Kidney glomerular epithelial cell (primary cell): ENCODE measurements around the gene H1-8.
"Not testable (repeated sequence)": the region's sequence is repeated elsewhere in the genome, so short reads cannot be mapped to it uniquely, and the experiment has no call there.

Experiments used
- DNase-seq: peaks from one replicate; lab custom pipeline; 2025; lab: John Stamatoyannopoulos, UW

Gene H1-8

DNA sequence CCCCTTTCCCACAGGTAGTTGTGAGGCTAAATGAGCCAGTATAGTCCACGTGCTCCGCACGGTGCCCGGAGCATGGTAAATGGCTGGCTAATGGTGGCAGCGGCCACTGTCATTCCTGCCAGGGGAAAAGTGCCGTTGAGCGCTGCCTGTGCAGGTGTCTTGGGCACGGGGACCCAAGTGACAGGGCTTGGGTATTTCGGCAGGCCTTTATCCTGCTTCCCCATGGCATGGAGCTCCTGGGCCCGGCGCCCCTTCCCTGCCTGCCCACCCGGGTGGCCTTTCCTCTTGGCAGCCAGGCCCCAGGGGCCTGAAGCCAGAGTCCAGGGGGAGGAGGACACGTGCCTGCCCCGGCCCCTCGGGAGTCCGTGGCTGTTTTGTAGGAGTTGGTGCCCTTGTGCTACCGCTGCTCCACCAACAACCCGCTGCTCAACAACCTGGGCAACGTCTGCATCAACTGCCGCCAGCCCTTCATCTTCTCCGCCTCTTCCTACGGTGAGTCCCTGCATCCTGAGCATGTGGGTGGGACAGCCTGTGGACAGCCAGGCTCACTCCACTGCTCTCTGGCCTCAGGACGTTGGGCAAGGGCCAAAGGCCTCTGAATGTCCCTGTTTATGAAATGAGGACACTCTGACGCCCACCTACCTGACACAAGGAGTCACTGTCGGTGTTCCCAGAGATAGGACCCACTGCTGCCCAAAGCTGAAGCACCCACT lies 27.7 kb upstream of the H1-8 start:
- not testable (repeated sequence) for DNase-seq

DNA sequence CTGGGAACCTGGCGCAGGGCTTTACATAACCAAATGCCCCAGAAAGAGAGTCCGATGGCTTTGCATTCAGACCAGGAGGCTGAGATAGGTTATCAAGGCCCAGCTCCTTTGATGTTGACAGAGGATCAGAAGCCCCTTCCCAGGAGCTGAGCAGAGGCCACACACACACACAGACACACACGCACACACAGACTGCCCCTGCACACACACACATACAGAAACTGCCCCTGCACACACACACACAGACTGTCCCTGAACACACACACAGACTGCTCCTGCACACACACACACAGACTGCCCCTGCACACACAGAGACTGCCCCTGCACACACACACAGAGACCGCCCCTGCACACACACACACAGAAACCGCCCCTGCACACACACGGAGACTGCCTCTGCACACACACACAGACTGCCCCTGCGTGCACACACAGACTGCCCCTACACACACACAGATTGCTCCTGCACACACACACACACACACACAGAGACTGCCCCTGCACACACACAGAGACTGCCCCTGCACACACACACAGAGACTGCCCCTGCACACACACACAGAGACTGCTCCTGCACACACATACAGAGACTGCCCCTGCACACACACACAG lies 27.0 kb upstream of the H1-8 start:
- DNase-seq, result not testable (repeated sequence)

DNA sequence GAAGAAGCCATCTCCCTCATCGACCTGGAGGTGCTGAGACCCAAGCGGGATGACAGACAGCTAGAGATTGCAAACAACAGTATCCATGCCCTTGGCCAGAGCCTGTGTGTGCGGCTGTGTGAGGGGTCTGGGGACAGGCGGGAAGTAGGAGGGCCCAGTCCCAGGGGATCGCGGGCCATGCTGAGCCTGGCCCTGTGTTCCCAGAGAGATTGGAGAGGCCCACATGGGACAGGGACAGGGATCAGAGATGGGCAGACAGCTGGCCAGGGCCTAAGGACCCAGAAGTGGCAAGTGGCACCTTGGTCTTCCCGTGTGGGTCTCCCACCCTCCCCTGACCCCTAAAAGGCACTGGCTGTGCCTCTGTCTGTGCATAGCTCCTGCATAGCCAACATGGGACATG lies 25.5 kb upstream of the H1-8 start:
- no peak for DNase-seq

DNA sequence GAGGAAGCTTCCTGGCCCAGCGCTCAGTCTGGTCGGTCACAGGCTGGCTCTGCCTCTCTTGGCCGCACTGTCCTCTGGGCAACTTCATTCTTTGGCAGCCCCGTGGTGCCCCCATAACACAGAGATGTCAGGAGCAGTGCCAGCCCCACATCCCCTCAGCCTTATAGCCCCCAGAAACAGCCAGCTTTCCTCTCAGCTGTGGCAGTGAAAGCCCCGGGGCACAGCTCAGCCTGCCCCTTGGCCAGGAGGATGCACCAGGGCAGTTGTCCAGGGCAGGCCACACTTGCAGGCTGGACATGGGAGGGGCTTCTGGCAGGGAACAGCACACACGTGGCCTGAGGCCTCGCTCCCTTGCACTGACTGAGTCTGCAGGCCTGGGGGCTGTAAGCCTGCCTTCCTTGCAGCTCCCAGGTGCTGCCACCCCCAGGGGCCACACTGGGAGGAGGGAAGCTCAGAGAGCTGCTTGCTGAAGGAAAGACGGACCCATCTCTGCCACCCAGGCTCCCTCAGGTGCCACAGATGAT lies 24.9 kb upstream of the H1-8 start:
- no peak for DNase-seq

DNA sequence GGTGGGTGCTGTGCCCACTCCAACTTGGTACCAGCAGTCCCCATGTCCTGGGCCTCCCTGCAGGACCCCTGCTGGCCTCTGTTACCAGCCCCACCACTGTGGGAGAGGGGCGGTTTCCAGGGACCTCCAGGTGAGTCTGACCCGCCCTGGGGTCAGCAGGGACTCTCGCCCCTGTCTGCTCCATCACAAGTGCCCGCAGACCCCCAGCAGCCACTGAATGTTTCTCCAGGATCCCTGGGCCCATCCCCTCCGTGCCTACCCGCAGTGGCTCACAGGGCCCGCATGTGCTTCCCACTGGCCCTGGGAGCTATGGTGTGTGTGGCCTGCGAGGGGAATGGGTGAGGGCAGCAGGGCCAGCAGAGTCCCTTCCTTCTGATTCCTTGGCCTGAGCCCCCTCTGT lies 24.4 kb upstream of the H1-8 start:
- DNase-seq, result no peak

DNA sequence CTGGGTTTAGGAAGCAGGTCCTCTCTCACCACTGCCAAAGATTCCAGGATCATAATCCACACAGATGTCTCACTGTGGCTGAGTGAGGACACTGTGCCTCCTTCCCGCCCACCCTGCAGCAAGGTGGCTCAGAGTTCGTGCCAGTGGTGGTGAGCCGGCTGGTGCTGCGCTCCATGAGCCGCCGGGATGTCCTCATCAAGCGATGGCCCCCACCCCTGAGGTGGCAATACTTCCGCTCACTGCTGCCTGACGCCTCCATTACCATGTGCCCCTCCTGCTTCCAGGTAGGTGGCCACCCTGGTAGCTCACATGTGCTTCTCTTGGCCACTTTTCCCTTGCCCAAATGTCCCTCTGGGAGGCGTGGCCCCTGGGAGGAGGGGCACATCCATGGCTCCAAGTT lies 23.5 kb upstream of the H1-8 start:
- DNase-seq, result no peak

DNA sequence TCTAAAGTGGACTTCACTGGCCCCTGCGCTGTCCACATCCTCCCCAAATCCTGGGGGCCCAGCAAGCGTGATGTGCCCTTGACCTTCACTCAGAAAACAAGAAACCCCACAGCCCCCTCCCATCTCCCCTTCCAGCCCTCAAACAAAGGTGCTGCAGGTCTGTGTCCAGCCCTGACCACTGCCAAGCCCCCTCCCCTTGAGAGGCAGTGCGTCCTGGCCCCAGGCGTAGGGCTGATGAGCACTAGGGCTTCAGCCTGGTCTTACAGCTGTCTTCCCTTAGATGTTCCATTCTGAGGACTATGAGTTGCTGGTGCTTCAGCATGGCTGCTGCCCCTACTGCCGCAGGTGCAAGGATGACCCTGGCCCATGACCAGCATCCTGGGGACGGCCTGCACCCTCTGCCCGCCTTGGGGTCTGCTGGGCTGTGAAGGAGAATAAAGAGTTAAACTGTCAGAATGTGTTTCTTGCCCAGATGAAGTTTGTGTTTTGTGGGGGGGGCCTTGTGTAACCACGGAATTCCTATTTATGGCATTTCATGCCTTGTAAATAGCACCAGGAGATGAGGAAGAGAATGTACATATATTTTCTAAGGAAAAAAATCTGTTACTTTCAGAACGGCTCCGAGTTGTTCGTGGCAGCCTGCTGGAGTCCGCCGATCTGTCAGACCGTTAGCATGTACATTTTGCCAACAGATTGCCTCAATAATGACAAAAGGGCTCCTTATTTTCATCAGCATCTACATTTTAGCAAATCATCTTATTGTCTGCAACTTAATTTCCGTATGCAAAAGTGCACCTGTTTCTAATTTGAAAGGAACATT lies 22.9 kb upstream of the H1-8 start:
- DNase-seq, result no peak

DNA sequence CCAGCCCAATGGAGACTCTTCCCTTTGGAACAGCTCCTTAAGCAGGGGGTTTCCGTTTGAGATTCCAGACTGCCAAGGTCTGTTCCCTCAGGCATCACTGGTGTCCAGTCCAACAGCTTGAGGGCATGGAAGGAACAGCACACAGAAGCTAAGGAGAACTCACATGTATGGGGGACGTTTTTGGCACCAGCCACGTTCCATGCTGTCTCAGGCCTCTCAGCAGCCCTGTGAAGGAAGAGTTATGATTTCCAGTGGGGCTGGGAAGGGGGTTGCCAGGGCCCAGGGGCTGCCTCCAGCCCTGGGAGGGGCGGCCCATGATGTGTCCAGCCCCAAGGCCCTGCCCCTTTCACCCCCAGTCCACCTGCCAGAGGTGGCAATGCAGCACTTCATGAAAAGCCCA lies 22.0 kb upstream of the H1-8 start:
- DNase-seq, result no peak

DNA sequence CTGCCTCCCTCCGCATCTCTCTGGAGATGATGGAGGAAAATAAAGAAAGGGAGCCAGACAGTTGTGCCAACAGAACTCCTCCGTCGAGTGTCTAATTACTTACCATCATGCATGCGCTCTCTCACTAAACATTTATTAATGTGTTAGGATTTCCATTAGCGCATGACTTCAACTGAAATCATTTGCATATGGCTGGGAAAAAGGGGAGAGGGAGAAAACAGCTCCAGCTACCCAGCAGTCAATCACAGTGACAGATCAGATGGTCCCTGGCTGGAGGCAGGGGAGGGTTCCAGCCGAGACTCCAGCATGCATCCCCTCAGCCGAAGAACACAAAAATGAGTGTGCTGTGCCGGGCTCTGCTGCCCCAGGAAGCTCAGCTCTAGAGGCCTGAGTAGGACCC lies 21.4 kb upstream of the H1-8 start:
- DNase-seq, result no peak

DNA sequence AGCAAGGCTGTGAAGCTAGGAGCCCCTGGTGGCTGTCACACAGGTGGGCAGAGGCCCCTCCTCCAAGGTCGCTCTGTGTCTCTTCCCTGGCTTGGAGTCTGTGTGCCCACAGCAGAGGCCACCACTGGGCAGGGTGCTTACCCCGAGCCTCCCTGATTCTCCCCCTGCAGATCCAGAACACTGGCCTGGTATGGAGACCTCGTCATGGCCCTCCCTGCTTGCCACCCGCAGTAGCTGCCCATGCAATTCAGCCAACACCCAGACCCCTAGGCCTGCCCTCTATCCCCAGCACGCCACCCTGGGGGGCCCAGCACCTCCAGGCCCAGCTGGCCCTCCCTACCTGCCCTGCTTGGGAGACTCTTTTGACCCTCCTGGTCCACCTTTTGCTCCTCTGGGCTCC lies 20.0 kb upstream of the H1-8 start:
- no peak for DNase-seq

DNA sequence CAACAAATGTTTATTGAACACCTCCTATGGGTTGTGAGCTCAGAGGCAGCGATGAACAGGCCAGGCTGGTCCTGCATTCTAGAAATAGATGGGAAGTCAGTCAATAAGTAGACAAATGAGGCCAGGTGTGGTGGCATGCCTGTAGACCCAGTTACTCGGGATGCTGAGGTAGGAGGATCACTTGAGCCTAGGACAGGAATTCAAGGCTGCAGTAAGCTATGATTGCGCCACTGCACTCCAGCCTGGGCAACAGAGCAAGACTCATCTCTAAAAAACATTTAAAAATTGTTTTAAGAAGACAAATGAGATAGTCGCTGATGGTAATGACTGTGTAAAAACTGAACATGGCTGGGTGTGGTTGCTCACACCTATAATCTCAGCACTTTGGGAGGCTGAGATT lies 18.9 kb upstream of the H1-8 start:
- DNase-seq, result no peak

DNA sequence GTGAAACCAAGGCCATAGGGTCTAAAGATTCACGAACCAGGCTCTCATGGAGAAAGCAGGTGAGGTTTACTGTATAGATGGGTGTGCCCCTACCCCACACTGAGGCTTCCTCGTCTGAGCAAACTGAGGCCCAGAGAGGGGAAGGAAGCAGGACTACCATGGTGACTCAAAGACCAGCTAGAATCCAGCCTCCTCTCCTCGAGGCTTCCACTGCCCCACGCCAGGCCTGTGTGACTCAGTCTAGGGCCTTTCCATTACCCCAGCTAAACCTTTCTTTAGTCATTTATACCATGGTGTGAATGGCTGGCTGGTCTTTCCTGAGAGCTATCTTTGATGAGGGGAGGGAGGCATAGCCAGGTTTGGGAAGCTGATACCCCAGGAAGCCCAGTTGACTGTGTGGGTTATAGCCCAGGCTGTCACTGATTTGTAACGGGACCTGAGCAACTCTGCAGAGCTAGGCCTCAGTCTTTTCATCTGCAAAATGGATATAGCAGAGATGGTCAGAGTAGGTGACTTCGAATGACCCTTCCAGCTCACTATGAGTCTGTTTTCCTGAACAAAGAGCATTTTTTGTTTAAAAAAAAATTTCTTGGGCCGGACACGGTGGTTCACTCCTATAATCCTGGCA lies 17.5 kb upstream of the H1-8 start:
- DNase-seq, result no peak

DNA sequence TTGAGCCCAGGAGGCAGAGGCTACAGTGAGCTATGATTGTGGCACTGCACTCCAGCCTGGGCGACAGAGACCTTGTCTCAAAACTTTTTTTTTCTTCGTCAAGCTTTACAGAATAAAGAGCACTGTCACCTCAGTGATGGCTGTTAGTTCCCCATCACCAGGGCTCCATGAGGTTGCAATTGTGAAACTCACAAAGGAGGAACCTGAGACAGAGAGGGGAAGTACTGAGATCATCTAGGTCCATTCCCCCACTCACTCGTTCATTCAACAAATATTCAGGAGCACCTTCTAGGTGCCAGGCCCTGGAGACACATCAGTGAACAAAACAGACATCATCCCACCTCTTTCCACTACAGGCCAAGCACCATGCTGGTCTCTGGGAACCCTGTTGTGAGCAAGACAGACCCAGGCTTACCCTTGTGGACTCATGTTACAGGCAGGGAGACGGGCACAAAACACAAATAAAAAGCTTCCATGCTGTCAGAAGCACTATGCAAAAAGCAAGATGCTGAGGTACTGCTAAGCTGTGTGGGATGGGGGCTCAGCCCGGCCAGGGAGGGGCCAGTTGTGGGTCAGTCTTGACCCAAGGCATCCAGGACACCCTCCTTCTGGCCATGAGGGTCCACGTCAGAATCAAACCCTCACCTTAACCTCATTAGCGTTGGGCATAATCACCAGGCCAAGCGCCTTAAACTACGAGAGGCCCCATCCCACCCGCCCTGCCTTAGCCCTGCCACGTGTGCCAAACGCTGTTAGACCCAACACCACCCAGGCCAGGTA lies 16.7 kb upstream of the H1-8 start:
- DNase-seq, result no peak

DNA sequence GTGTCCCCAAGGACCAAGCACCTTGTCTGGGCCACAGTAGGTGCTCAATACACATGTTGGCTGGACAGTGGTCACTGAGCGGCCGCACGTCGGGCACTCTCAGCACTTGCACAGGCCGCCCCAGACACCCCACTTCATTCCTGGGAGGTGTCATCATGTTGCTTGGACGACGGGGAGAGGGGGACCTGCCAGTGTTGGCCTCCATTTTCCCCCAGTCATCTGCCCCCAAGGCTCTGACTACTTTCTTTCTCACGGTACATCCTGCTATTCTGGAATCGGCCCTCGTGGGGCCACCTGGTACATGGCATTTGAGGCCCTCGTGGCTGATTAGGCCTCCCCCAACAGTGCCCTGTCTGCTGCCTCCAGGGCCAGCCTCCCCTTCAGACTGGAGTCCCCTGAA lies 15.7 kb upstream of the H1-8 start:
- DNase-seq, result no peak

DNA sequence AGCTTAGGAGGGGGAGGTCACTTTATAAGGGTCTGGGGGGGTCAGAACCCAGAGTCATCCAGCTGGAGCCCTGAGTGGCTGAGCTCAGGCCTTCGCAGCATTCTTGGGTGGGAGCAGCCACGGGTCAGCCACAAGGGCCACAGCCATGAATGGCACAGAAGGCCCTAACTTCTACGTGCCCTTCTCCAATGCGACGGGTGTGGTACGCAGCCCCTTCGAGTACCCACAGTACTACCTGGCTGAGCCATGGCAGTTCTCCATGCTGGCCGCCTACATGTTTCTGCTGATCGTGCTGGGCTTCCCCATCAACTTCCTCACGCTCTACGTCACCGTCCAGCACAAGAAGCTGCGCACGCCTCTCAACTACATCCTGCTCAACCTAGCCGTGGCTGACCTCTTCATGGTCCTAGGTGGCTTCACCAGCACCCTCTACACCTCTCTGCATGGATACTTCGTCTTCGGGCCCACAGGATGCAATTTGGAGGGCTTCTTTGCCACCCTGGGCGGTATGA lies 14.3 kb upstream of the H1-8 start, which contains the start of gene RHO:
TSS of gene RHO (plus strand) at position 51 of the 512 bp plus-strand sequence. CDS start at position 146, 95 bp downstream.
- no peak for DNase-seq

DNA sequence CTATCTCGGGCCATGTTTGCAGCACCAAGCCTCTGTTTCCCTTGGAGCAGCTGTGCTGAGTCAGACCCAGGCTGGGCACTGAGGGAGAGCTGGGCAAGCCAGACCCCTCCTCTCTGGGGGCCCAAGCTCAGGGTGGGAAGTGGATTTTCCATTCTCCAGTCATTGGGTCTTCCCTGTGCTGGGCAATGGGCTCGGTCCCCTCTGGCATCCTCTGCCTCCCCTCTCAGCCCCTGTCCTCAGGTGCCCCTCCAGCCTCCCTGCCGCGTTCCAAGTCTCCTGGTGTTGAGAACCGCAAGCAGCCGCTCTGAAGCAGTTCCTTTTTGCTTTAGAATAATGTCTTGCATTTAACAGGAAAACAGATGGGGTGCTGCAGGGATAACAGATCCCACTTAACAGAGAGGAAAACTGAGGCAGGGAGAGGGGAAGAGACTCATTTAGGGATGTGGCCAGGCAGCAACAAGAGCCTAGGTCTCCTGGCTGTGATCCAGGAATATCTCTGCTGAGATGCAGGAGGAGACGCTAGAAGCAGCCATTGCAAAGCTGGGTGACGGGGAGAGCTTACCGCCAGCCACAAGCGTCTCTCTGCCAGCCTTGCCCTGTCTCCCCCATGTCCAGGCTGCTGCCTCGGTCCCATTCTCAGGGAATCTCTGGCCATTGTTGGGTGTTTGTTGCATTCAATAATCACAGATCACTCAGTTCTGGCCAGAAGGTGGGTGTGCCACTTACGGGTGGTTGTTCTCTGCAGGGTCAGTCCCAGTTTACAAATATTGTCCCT lies 13.4 kb upstream of the H1-8 start:
- DNase-seq, result no peak

DNA sequence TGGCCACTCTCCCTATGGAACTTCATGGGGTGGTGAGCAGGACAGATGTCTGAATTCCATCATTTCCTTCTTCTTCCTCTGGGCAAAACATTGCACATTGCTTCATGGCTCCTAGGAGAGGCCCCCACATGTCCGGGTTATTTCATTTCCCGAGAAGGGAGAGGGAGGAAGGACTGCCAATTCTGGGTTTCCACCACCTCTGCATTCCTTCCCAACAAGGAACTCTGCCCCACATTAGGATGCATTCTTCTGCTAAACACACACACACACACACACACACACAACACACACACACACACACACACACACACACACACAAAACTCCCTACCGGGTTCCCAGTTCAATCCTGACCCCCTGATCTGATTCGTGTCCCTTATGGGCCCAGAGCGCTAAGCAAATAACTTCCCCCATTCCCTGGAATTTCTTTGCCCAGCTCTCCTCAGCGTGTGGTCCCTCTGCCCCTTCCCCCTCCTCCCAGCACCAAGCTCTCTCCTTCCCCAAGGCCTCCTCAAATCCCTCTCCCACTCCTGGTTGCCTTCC lies 12.7 kb upstream of the H1-8 start:
- peak; percentile 43 for DNase-seq

DNA sequence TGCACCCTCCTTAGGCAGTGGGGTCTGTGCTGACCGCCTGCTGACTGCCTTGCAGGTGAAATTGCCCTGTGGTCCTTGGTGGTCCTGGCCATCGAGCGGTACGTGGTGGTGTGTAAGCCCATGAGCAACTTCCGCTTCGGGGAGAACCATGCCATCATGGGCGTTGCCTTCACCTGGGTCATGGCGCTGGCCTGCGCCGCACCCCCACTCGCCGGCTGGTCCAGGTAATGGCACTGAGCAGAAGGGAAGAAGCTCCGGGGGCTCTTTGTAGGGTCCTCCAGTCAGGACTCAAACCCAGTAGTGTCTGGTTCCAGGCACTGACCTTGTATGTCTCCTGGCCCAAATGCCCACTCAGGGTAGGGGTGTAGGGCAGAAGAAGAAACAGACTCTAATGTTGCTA lies 12.2 kb upstream of the H1-8 start:
- no peak for DNase-seq

DNA sequence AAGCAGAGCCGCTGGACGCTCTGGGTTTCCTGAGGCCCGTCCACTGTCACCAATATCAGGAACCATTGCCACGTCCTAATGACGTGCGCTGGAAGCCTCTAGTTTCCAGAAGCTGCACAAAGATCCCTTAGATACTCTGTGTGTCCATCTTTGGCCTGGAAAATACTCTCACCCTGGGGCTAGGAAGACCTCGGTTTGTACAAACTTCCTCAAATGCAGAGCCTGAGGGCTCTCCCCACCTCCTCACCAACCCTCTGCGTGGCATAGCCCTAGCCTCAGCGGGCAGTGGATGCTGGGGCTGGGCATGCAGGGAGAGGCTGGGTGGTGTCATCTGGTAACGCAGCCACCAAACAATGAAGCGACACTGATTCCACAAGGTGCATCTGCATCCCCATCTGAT lies 11.3 kb upstream of the H1-8 start:
- DNase-seq, result no peak

DNA sequence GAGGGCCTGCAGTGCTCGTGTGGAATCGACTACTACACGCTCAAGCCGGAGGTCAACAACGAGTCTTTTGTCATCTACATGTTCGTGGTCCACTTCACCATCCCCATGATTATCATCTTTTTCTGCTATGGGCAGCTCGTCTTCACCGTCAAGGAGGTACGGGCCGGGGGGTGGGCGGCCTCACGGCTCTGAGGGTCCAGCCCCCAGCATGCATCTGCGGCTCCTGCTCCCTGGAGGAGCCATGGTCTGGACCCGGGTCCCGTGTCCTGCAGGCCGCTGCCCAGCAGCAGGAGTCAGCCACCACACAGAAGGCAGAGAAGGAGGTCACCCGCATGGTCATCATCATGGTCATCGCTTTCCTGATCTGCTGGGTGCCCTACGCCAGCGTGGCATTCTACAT lies 10.7 kb upstream of the H1-8 start:
- DNase-seq, result no peak
